Measurements from ENCODE around the gene GABPB2. TPM values are rescaled to one million over a fixed set of nuclear protein-coding genes. Genes with fewer than 3 reads are reported as not detected.

GABPB2 gene
- total RNA-seq, 2 experiments from 2014 or later, result 24.5 to 25.9 TPM

DNA sequence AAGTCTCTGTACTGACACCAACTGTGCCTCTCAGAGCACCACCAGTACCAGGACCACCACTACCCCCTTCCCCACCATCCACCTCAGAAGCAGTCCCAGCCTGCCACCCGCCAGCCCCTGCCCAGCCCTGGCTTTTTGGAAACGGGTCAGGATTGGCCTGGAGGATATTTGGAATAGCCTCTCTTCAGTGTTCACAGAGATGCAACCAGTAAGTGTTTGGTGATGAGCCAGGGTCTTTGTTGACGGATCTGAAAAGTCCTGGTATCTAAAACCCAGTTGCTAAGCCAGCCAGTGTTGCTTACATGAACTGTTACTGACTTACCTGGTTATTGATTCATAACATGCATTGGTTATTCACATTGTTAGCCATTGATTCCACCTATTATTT lies 21.9 kb upstream of the GABPB2 start:
- Mint-ChIP-seq H3K36me3 (ENCODE audit: low read depth) (peaks cover 37% of the 10 kb centered on the region), H3K27me3 (no peaks in the 10 kb centered on the region), H3K4me1 (peaks cover 54% of the 10 kb centered on the region), H3K9me3 (no peaks in the 10 kb centered on the region), H3K4me3 (peak overlapping the region; percentile 82), H3K27ac (peak overlapping the region; percentile 79)
- ChIA-PET POLR2A (interaction anchor here (0.9 to 7.7 kb wide), 10 partner anchors 10 to 233 kb away, joined by 3 to 148 read pairs (median 6); partner anchors contain the start of genes CDC42SE1, GABPB2, MINDY1 and MLLT11), CTCF (interaction anchor here (0.9 to 3.9 kb wide), 8 partner anchors 10 to 108 kb away, joined by 3 to 48 read pairs (median 5); partner anchors contain the start of genes CDC42SE1, MLLT11 and TNFAIP8L2)
- no peak for DNase-seq

DNA sequence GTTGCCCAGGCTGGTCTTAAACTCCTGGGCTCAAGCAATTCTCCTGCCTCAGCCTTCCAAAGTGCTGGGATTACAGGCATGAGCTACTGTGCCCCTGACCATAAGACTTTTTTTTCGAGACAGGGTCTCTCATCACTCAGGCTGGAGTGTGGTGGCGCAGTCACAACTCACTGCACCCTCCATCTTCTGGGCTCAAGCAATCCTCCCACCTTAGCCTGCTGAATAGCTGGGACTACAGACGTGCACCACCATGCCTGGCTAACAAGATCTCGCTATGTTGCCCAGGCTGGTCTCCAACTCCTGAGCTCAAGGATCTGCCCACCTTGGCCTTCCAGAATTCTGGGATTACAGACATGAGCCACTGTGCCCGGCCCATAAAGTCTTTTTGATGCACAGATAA lies 21.1 kb upstream of the GABPB2 start:
- no peak overlapping the region for H3K27ac Mint-ChIP-seq
- DNase-seq, result no peak
- ChIA-PET CTCF (interaction anchor here (1.3 to 1.5 kb wide), 2 partner anchors 22 to 25 kb away, joined by 5 read pairs; no protein-coding TSS in a partner anchor), POLR2A (interaction anchor here (0.8 to 7.7 kb wide), 9 partner anchors 10 to 232 kb away, joined by 3 to 148 read pairs (median 4); partner anchors contain the start of genes CDC42SE1, MINDY1, MLLT11 and VPS72)
- H3K9me3 Mint-ChIP-seq, result no peaks in the 10 kb centered on the region
- peaks cover 45% of the 10 kb centered on the region for H3K36me3 Mint-ChIP-seq (ENCODE audit: low read depth)
- H3K4me3 Mint-ChIP-seq, result no peak overlapping the region
- peaks cover 56% of the 10 kb centered on the region for H3K4me1 Mint-ChIP-seq
- no peaks in the 10 kb centered on the region for H3K27me3 Mint-ChIP-seq

DNA sequence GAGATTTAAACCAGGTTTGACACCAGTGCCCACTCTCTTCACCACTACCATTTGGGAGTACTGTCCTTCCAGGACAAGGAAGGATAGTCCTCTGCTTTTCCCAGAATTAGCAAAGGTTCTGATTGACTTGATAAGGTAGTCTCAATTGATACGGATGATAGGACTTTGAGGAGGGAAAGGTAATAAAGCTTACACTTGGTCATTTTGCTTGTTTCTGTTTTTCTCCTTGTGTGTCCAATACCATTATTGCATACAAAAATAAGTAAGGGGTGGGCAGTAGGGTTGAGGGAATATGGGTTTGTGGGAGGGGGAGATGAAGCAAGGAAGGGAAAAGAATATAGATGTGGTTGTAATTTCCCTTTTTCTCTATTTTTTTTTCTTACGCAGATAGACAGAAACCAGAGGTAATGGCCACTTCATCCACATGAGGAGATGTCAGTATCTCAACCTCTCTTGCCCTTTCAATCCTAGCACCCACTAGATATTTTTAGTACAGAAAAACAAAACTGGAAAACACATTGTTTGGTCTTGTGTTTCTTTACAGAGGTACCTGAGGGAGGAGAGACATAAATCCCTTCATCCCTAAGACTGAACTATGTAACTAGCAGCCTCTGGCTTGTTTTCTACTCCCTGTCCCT lies 20.4 kb upstream of the GABPB2 start:
- H3K27ac Mint-ChIP-seq, result peak overlapping the region; percentile 35
- no peaks in the 10 kb centered on the region for H3K27me3 Mint-ChIP-seq
- no peaks in the 10 kb centered on the region for H3K9me3 Mint-ChIP-seq
- peaks cover 52% of the 10 kb centered on the region for H3K36me3 Mint-ChIP-seq (ENCODE audit: low read depth)
- DNase-seq, result no peak
- no peak overlapping the region for H3K4me3 Mint-ChIP-seq
- ChIA-PET POLR2A (interaction anchor here (0.8 to 7.7 kb wide), 8 partner anchors 9 to 232 kb away, joined by 3 to 148 read pairs (median 4); partner anchors contain the start of genes CDC42SE1, MINDY1, MLLT11 and VPS72), CTCF (interaction anchor here (0.8 to 1.8 kb wide), 5 partner anchors 9 to 29 kb away, joined by 3 to 6 read pairs (median 5); partner anchors contain the start of gene CDC42SE1)
- peaks cover 62% of the 10 kb centered on the region for H3K4me1 Mint-ChIP-seq

DNA sequence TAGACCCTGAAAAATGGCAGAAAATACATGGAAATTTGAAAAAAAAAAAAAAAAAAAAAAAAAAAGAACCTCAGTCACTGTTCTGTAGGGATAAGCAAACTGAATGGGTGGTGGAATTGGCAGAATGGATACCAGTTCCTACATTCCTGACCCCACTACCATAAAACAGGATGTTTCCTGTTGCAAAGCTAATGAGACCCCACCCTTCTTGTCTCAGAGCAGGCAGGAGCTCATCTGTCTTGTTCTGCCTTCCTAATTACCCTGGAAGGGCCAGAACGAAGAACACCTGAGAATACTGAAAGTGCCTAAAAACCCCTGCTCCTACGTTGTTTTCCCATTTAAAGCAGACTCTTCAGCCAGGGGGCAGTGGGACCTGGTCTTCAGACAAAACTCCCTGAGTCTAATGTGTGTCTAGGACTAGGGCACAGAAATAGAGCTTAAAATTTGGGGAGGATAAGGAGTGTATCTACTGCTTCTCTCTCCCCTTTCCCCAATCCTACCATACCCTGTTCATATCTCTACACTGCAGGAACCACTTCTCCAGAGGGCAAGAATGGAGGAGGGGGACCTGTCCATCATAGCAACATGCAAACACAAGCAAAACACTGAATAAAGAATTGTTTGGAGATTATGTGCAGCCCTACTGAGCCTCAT lies 19.1 kb upstream of the GABPB2 start:
- peaks cover 73% of the 10 kb centered on the region for H3K4me1 Mint-ChIP-seq
- no peaks in the 10 kb centered on the region for H3K27me3 Mint-ChIP-seq
- no peak overlapping the region for H3K4me3 Mint-ChIP-seq
- ChIA-PET POLR2A (interaction anchor here (0.6 to 7.7 kb wide), 5 partner anchors 8 to 105 kb away, joined by 3 to 148 read pairs (median 3); partner anchors contain the start of genes CDC42SE1, MINDY1 and MLLT11), CTCF (interaction anchor here (0.9 to 1.8 kb wide), 3 partner anchors 8 to 38 kb away, joined by 3 to 6 read pairs (median 3); partner anchors contain the start of gene CDC42SE1)
- no peaks in the 10 kb centered on the region for H3K9me3 Mint-ChIP-seq
- H3K27ac Mint-ChIP-seq, result peak overlapping the region; percentile 63
- peaks cover 65% of the 10 kb centered on the region for H3K36me3 Mint-ChIP-seq (ENCODE audit: low read depth)
- DNase-seq, result no peak

DNA sequence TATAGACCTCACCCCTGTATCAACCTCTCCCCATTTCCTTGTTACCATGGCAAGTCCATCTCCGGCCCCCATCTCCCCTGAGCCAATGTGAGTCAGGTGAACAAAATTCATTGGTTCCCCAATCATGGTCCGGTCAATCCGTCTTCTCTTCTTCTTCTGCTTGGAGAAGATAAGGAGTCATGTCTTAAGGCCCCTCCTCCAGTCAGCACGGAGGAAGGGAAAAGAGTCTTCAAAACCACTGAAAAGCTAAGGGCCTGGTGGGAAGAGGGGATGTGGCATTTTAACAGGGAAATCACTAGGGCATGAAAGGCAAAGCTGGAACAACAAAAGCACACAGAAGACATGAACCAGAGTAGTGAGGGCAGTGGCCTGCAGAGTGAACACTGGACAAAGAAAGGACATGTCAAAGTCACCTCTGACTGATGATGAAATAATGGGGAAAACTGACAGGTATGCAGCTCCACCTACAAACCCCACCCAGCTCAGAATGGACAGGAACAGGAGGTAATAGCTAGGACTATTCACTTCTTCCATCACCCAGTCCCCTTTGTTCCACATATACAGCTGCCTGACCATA lies 15.5 kb upstream of the GABPB2 start:
- CTCF ChIA-PET, result interaction anchor here (1.2 to 7.4 kb wide), 5 partner anchors 8 to 53 kb away, joined by 3 to 48 read pairs (median 5); partner anchors contain the start of genes C1orf56 and GABPB2

DNA sequence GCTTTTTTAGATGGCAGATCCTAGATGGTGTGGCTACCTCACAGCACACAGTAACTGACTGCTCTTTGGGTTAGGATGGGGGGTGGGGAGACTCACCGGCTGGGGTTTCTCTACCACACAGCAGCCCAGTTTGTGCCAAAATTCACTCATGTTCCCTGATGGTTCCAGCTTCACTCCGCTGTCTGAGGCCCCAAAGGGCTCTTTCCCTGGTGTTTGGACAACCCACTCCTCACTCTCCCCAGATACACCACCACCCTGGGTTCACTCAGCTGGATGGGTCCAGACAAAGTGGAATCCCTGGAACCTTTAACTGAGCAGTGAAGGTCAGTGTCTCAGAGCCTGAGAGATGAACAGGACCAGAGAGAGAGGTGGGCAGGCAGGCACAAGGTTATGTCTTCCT lies 15.0 kb upstream of the GABPB2 start:
- ChIA-PET POLR2A (interaction anchor here (0.8 to 9.3 kb wide), 11 partner anchors 6 to 487 kb away, joined by 3 to 148 read pairs (median 17); partner anchors contain the start of genes ARNT, C1orf56, GABPB2 and MINDY1), CTCF (interaction anchor here (0.7 to 7.4 kb wide), 7 partner anchors 9 to 53 kb away, joined by 3 to 48 read pairs (median 5); partner anchors contain the start of genes C1orf56 and GABPB2)
- H3K36me3 Mint-ChIP-seq (ENCODE audit: low read depth), result peaks cover 90% of the 10 kb centered on the region
- H3K4me1 Mint-ChIP-seq, result peaks cover 60% of the 10 kb centered on the region
- H3K4me3 Mint-ChIP-seq, result peak overlapping the region; percentile 97
- H3K27me3 Mint-ChIP-seq, result no peaks in the 10 kb centered on the region
- no peaks in the 10 kb centered on the region for H3K9me3 Mint-ChIP-seq
- no peak for DNase-seq
- H3K27ac Mint-ChIP-seq, result peak overlapping the region; percentile 97

More for the DNA sequence above, 15.5 kb upstream of the GABPB2 start:
- DNase-seq, result no peak
- Mint-ChIP-seq H3K27me3 (no peaks in the 10 kb centered on the region), H3K4me1 (peaks cover 60% of the 10 kb centered on the region), H3K27ac (peak overlapping the region; percentile 97), H3K9me3 (no peaks in the 10 kb centered on the region), H3K36me3 (ENCODE audit: low read depth) (peaks cover 96% of the 10 kb centered on the region), H3K4me3 (peak overlapping the region; percentile 97)
- POLR2A ChIA-PET, result interaction anchor here (1.6 to 9.3 kb wide), 7 partner anchors 6 to 135 kb away, joined by 5 to 148 read pairs (median 35); partner anchors contain the start of genes C1orf56, GABPB2, MINDY1 and TNFAIP8L2

DNA sequence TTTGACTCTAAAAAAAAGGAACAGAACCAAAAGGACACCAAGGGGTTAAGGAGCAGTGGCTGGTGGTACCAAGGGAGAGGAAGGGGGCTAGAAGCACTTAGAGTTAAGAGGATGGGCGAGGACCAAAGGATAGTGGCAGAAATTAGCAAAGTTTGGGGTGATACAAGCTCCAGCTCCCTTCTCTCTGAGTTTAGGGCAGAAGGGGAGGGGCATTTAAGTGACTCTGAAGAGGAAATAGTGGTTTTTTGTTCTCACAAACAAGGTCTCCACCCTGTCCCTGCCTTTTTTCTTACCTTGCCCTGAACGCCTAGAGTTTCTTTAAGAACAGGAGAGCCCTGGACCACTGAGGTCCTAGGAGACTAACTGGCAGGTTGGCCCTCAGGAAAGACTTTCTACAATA lies 14.4 kb upstream of the GABPB2 start:
- CTCF ChIA-PET, result interaction anchor here (0.7 to 7.4 kb wide), 6 partner anchors 9 to 54 kb away, joined by 3 to 48 read pairs (median 7); partner anchors contain the start of genes C1orf56 and GABPB2
- H3K4me3 Mint-ChIP-seq, result peak overlapping the region; percentile 97
- H3K9me3 Mint-ChIP-seq, result no peaks in the 10 kb centered on the region
- POLR2A ChIA-PET, result interaction anchor here (0.8 to 9.3 kb wide), 11 partner anchors 7 to 488 kb away, joined by 3 to 148 read pairs (median 17); partner anchors contain the start of genes ARNT, C1orf56, GABPB2 and MINDY1
- no peaks in the 10 kb centered on the region for H3K27me3 Mint-ChIP-seq
- H3K4me1 Mint-ChIP-seq, result peaks cover 62% of the 10 kb centered on the region
- H3K27ac Mint-ChIP-seq, result peak overlapping the region; percentile 97
- peak; percentile 40 for DNase-seq
- H3K36me3 Mint-ChIP-seq (ENCODE audit: low read depth), result peaks cover 85% of the 10 kb centered on the region

DNA sequence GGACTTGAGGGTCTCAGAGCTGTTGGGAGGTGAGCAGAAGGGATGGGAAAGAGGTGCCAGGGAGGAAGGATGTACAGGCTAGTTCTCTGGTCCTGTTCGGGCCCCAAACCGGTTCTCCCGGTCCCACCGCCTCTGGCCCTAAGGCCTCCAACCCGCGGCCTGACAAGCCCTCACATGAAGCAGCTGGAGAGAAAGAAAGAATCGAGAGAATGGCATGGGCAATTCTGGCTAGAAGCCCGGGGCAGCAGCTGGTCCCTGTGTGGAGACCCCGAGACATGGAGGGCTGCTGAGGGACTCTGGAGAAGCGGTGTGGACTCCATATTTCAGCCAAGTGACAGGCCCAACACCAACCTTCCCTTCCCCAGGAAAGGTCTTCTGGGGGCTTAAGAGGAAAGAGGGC lies 11.9 kb upstream of the GABPB2 start:
- POLR2A ChIA-PET, result interaction anchor here (0.7 to 9.3 kb wide), 21 partner anchors 8 to 1171 kb away, joined by 3 to 148 read pairs (median 5); partner anchors contain the start of genes ANXA9, C1orf56, CERS2 and ENSA
- Mint-ChIP-seq H3K4me1 (peaks cover 53% of the 10 kb centered on the region), H3K27me3 (no peaks in the 10 kb centered on the region), H3K9me3 (no peaks in the 10 kb centered on the region), H3K36me3 (ENCODE audit: low read depth) (peaks cover 60% of the 10 kb centered on the region), H3K4me3 (peak overlapping the region; percentile 97), H3K27ac (peak overlapping the region; percentile 97)
- DNase-seq, result peak; percentile 27
- CTCF ChIA-PET, result interaction anchor here (0.6 to 7.4 kb wide), 14 partner anchors 8 to 193 kb away, joined by 3 to 48 read pairs (median 5); partner anchors contain the start of genes C1orf56, GABPB2 and TNFAIP8L2

DNA sequence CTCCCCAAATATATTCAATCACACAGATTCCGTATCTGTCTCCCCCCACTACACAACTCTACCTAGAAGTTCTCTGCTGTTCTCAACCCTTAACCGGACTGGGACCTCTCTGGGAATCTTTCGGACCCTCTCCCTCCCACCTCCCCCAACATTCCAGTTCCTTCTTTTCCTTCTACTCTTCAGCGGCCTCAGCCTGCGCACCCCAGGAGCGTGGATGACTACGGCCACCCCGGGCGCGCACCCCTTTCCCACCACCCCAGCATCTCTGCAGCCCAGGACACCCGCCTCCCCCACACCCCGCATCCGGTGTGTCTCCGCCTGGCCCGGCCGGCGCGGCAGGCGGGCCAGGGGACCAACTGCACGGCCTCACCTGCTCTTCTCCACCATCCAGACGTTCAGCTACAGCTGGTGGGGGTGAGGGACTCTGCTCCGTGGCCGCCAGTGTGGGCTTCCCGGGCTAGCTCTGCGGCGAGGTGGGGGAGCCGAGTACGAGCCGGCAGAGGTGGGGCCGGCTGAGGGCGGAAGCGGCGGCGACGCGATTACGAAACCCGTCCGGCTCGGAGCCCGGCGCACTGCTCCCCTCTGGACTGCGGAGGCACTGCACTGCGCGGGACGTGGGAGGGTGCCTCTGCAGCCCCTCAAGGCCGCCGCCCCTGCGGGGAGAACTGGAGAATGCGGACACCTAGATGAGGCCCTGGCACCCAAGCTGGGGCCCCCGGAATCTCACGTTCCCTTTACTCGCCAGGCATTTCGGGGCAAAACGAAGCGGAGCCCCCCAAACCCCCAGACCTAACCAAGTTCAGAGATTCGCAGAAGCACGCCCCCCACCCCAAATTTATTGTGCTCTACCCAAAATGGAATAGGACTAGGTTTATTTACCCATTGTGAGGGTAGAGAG lies 11.2 kb upstream of the GABPB2 start, which contains the start of gene CDC42SE1:
TSS of gene CDC42SE1 (minus strand) at position 514 of the 898 bp plus-strand sequence. CDS start 3,892 bp downstream, outside the sequence.
- H3K27ac Mint-ChIP-seq, result peak within 1 kb of the TSS; percentile 97
- no peaks in the 10 kb centered on the region for H3K27me3 Mint-ChIP-seq
- DNase-seq, result peak; percentile 87
- peak within 1 kb of the TSS; percentile 97 for H3K4me3 Mint-ChIP-seq
- peaks cover 53% of the 10 kb centered on the region for H3K36me3 Mint-ChIP-seq (ENCODE audit: low read depth)
- ChIA-PET CTCF (interaction anchor here (0.6 to 7.4 kb wide), 14 partner anchors 8 to 97 kb away, joined by 3 to 48 read pairs (median 4); partner anchors contain the start of genes C1orf56, GABPB2, MINDY1 and TNFAIP8L2), POLR2A (interaction anchor here (0.8 to 9.3 kb wide), 18 partner anchors 9 to 496 kb away, joined by 3 to 148 read pairs (median 6); partner anchors contain the start of genes C1orf56, CERS2, ENSA and GABPB2)
- peaks cover 51% of the 10 kb centered on the region for H3K4me1 Mint-ChIP-seq
- H3K9me3 Mint-ChIP-seq, result no peaks in the 10 kb centered on the region

DNA sequence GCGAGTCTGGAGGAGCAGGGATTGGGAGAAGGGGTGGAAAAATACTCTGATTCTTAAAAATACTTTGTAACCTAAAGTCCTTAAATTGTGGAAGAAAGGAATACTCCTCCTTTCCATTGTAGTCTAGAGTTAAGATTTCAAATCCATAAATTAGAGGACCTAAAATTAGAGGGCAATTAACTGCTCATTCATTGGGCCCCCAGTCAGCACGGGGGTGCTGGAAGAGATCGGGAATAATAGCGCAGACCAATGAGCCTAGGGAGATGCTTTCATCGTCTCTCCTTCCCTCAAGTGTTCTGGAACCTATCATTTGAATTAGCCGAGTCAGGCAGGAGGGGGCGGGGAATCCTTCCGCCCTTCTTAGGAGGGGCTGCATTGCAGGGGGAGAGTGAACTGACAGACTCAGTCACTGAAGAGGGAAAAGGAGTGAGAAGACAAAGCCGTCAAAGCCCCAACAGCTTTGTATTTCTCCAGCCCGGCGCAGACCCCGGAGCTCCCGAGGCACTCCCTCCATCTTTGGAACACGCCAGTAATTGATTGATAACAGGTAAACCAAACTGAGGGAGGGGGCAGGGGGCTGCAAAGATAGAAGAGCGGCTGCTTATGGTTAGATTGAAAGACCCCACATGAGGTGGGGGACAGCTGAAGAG lies 10.4 kb upstream of the GABPB2 start, which contains the start of gene MLLT11:
TSS of gene MLLT11 (plus strand) at position 391 of the 650 bp plus-strand sequence. CDS start 6,828 bp downstream, outside the sequence.
- Mint-ChIP-seq H3K27me3 (no peaks in the 10 kb centered on the region), H3K4me3 (peak within 1 kb of the TSS; percentile 97), H3K4me1 (peaks cover 43% of the 10 kb centered on the region), H3K27ac (peak within 1 kb of the TSS; percentile 97), H3K36me3 (ENCODE audit: low read depth) (peaks cover 46% of the 10 kb centered on the region), H3K9me3 (no peaks in the 10 kb centered on the region)
- CTCF ChIA-PET, result interaction anchor here (0.6 to 7.4 kb wide), 14 partner anchors 8 to 152 kb away, joined by 3 to 48 read pairs (median 5); partner anchors contain the start of genes C1orf56, GABPB2 and MINDY1
- POLR2A ChIA-PET, result interaction anchor here (0.9 to 9.3 kb wide), 8 partner anchors 8 to 267 kb away, joined by 3 to 148 read pairs (median 20); partner anchors contain the start of genes C1orf56, GABPB2, MINDY1 and PI4KB
- DNase-seq, result peak; percentile 21

Data from activated CD4-positive, alpha-beta memory T cell treated with anti-CD3 and anti-CD28 coated beads, Interleukin-2, amount 10 ng/mL, durations not matched to agents 7 days and 5 days (primary cell).